ENCODE measurements around the gene RAB44. TPM values are rescaled to one million over a fixed set of nuclear protein-coding genes. Genes with fewer than 3 reads are reported as not detected.

Gene RAB44
- polyA plus RNA-seq, 1 of the 3 experiments (the other 2 are of a cell fraction) = 0.12 TPM

- Histone ChIP-seq H3K79me2 (ENCODE audit: insufficient read depth) (no peaks in the 10 kb centered on the region), H3K9me3 (no peaks in the 10 kb centered on the region), H3K27ac (ENCODE audit: low read depth in 2 of 2, low read length in 1 of 2) (no peak overlapping the region), H4K20me1 (ENCODE audit: insufficient read depth) (no peaks in the 10 kb centered on the region), H3K9ac (no peak overlapping the region), H3K36me3 (replicated peaks in 1 of 2; ENCODE audit: control insufficient read depth in 1 of 2, insufficient read depth in 2 of 2, low read length in 1 of 2) (no peaks in the 10 kb centered on the region), H3K9me2 (no peaks in the 10 kb centered on the region), H2AFZ (ENCODE audit: low read depth) (no peak overlapping the region), H3K4me1 (ENCODE audit: control insufficient read depth in 1 of 2, insufficient read depth in 2 of 2, low read depth in 1 of 2, low read length in 1 of 2) (peaks cover 0 to 7% of the 10 kb centered on the region in 2 experiments; a peak in 1 of 4 replicates), H3K4me2 (no peak overlapping the region), H3K4me3 (ENCODE audit: low read depth in 2 of 2, low read length in 1 of 2) (no peak overlapping the region), H3F3A (replicated peaks; ENCODE audit: insufficient read depth) (no peaks in the 10 kb centered on the region), H3K27me3 (ENCODE audit: insufficient read depth) (0 out of 2 replicates have a peak, but pooled peaks cover 7% of the 10 kb centered on the region)
- ChIA-PET CTCF (interaction anchor here (1.3 to 8.7 kb wide), 4 partner anchors 13 to 93 kb away, joined by 3 to 71 read pairs (median 34); no protein-coding TSS in a partner anchor), POLR2A (no interaction called here)
- no peak for DNase-seq
- TF ChIP-seq GATA2 (CRISPR knock-in tag; IDR thresholded peaks at IDR 0.05) = no peak
- TF ChIP-seq NFIC (IDR thresholded peaks at IDR 0.05; ENCODE audit: borderline replicate concordance) = no peak
- TF ChIP-seq POLR2AphosphoS5 (IDR thresholded peaks at IDR 0.05; ENCODE audit: low read depth, low read length) = no peak
- TF ChIP-seq GABPA (IDR thresholded peaks at IDR 0.05; ENCODE audit: low read depth) = no peak
- WGBS (ENCODE audit: low lambda C conversion rate) = 66% methylated on average over 11 of the region's 11 CpGs
Measured at GRCh38 chr6:36780442-36781177, 83.0 kb downstream of the RAB44 start.

GRCh38 chr6:36781669-36782068 lies 84.0 kb downstream of the RAB44 start:
- no peak for DNase-seq

More at GRCh38 chr6:36781669-36782068, 84.0 kb downstream of the RAB44 start:
- no peak overlapping the region for H3K27ac ChIP-seq (ENCODE audit: low read depth in 2 of 2, low read length in 1 of 2)
- H3F3A ChIP-seq (replicated peaks; ENCODE audit: insufficient read depth) = no peaks in the 10 kb centered on the region
- TF ChIP-seq TAF1 (IDR thresholded peaks at IDR 0.05; ENCODE audit: borderline replicate concordance, low read depth, low read length) (no peak), PBX3 (IDR thresholded peaks at IDR 0.05) (no peak), MXI1 (IDR thresholded peaks at IDR 0.05; ENCODE audit: low read depth, low read length) (no peak), ELF1 (IDR thresholded peaks at IDR 0.05) (no peak), USF1 (IDR thresholded peaks at IDR 0.05; ENCODE audit: borderline replicate concordance, low read depth) (no peak), GABPA (IDR thresholded peaks at IDR 0.05; ENCODE audit: low read depth) (no peak), JUND (IDR thresholded peaks at IDR 0.05) (no peak), REST (IDR thresholded peaks at IDR 0.05; ENCODE audit: low read depth, low read length) (no peak), SIN3A (IDR thresholded peaks at IDR 0.05; ENCODE audit: borderline replicate concordance, low read depth, low read length) (no peak)
- ChIA-PET CTCF (interaction anchor here (1.1 to 8.7 kb wide), 15 partner anchors 8 to 166 kb away, joined by 3 to 71 read pairs (median 5); no protein-coding TSS in a partner anchor), POLR2A (no interaction called here)
- no peaks in the 10 kb centered on the region for H3K9me2 ChIP-seq
- no peaks in the 10 kb centered on the region for H3K27me3 ChIP-seq (ENCODE audit: insufficient read depth)
- 53% methylated on average over 3 of the region's 8 CpGs for WGBS (ENCODE audit: low lambda C conversion rate)
- no peaks in the 10 kb centered on the region for H3K36me3 ChIP-seq (replicated peaks in 1 of 2; ENCODE audit: control insufficient read depth in 1 of 2, insufficient read depth in 2 of 2, low read length in 1 of 2)
- H2AFZ ChIP-seq (ENCODE audit: low read depth) = no peak overlapping the region
- no peaks in the 10 kb centered on the region for H3K9me3 ChIP-seq
- H4K20me1 ChIP-seq (ENCODE audit: insufficient read depth) = no peaks in the 10 kb centered on the region
- peaks cover 0 to 7% of the 10 kb centered on the region in 2 experiments; a peak in 1 of 4 replicates for H3K4me1 ChIP-seq (ENCODE audit: control insufficient read depth in 1 of 2, insufficient read depth in 2 of 2, low read depth in 1 of 2, low read length in 1 of 2)
- H3K4me2 ChIP-seq = no peak overlapping the region
- H3K79me2 ChIP-seq (ENCODE audit: insufficient read depth) = no peaks in the 10 kb centered on the region
- no peak overlapping the region for H3K9ac ChIP-seq
- H3K4me3 ChIP-seq (ENCODE audit: low read depth in 2 of 2, low read length in 1 of 2) = no peak overlapping the region

Data from SK-N-SH (cell line).